ENCODE data around the gene GNB2.

GNB2 gene

DNA sequence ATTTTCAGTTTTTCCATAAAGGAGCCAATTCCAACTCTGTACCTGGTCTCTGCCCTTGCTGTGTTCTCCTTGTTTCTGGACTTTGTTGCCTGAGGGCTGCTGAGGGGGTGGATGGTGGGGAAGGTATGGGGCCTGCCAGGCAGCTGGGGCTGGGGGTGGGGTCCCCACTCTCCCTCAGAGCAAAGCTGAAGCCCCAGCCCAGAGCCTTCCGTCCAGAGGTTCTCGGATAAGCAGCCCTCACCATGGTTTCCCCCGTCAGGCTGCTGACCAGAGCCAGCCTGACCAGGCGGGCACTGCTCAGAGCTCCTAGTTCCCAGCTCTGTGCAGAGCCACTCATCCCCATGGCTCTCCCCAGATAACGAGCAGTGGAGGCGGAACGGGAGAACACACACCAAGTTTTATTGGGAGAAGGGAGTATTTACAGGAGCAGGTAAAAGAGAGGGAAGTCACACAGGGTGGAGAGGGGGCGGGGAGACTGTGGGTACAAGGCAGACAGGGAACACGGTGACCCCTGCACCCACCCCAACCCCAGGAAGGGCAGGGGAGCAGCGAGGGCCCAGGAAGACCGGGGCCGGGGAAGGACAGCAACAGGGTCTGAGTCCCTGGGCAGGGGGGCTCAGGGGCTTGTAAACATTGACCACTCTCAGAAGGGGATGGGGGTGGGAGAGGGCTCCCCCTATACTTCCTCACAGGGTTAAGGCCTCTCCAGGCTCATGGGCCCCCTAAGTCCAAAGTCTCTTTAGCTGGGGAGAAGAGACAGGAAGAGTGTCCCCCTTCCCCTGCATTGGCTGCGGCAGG lies 5.8 kb downstream of the GNB2 start:
- no peak overlapping the region for H3K4me3 ChIP-seq (ENCODE audit: low read depth, low read length)
- DNase-seq (ENCODE audit: low read depth): no peak

- DNase-seq (ENCODE audit: low read depth): no peak
- H3K4me3 ChIP-seq (ENCODE audit: low read depth, low read length): no peak overlapping the region
These were observed 6.5 kb downstream of the GNB2 start for GRCh38 chr7:100679927-100680575.

DNA sequence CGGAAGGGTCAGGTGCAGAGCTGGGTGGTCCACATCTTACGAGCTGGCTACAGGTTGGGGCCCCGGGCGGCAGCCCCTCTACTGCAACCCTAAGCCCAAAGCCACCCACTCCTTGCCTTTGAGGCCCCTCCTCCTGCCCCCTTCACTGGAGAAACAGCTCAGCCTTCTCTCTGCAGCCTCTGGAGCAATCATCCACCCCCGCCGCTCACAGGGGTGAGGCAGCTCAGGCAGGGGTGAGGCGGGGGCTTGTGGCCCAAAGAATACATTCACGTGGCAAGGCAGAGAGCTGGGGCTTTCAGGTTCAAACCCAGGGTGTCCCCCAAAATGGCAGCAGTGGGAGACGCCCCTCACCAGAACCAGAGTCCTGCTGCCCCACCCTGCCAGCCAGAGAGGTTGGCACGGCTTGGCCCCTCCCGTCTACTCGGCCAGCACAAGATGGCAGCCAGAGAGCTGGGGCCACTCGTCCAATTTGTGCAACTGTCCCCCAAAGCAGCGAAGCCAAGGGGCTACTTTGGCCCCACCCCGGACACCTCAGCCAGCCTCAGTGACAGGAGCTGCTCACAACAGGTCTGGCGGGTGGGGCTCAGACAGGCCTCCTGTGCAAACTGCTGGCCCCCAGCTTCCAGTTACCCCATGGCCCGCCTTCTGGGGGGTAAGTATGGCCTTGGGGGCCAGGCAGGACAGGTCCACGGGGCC lies 7.2 kb downstream of the GNB2 start:
- DNase-seq (ENCODE audit: low read depth): no peak
- H3K4me3 ChIP-seq (ENCODE audit: low read depth, low read length): no peak overlapping the region

DNA sequence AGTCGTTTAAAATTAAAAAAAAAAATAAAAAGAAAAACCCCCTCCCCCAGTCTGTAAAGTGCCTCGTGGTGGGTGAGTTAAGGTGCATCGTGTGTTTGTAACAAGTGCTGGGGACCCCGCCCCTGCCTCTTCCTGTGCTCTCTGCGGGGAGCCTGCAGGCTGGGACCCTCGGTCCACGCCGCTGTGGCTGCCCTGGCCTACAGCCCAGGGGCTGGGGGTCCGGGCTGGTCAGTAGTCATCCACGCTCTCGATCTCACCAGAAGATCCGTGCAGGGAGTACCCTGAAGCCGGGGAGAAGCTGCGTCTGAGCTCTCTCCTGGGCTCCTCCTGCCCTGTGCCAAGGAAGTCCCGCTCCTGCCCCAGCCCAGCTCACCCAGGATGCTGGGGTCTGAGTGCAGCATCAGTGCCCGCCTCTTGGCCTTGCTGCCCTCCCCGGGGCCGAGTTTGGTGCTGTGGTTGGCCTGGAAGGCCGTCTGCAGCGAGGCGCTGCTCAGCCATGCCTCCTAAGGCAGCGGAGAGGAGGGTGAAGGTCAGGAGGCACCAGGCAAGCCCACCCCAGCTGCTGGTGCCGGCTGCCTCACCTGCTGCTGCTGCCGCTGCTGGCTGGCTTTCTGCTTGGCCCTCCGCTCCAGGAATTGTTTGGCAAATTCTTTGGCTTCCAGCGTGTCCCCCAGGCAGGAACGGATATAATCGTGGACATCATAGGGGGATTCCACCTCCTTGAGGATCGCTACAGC lies 8.1 kb downstream of the GNB2 start:
- DNase-seq (ENCODE audit: low read depth): no peak
- H3K4me3 ChIP-seq (ENCODE audit: low read depth, low read length): no peak overlapping the region

DNA sequence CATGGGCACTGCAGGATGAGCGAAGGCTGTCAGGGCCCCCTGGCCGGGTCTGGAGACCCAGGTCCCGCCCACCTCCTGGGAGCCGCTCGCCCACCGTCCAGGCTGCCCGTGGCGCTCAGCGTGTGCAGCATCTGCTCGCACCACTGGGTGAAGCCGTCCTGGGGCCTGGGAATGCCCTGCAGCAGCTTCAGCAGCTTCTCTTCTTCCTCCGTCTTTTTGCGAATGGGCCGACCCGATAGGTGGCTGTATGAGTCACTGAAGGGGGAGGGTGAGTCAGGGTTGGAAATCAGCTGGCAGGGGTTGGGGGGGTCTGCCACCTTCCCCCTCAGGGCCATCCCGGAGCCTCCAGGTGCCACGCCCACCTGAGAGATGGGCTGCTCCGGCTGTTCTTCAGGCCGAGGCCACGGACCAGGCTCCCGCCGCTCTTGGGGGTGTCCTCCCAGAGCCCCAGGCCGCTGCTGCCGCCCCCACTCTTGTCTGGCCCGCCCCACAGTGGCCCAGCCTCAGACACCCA lies 8.7 kb downstream of the GNB2 start:
- H3K4me3 ChIP-seq (ENCODE audit: low read depth, low read length): no peak overlapping the region
- no peak for DNase-seq (ENCODE audit: low read depth)

- H3K4me3 ChIP-seq (ENCODE audit: low read depth, low read length): no peak overlapping the region
- DNase-seq (ENCODE audit: low read depth): no peak
These were observed 9.6 kb downstream of the GNB2 start for GRCh38 chr7:100682991-100683658.

GRCh38 chr7:100683659-100684533 lies 10.4 kb downstream of the GNB2 start:
- DNase-seq (ENCODE audit: low read depth): no peak
- H3K4me3 ChIP-seq (ENCODE audit: low read depth, low read length): no peak overlapping the region

GRCh38 chr7:100684534-100685042 lies 11.0 kb downstream of the GNB2 start:
- no peak overlapping the region for H3K4me3 ChIP-seq (ENCODE audit: low read depth, low read length)
- DNase-seq (ENCODE audit: low read depth): no peak

DNA sequence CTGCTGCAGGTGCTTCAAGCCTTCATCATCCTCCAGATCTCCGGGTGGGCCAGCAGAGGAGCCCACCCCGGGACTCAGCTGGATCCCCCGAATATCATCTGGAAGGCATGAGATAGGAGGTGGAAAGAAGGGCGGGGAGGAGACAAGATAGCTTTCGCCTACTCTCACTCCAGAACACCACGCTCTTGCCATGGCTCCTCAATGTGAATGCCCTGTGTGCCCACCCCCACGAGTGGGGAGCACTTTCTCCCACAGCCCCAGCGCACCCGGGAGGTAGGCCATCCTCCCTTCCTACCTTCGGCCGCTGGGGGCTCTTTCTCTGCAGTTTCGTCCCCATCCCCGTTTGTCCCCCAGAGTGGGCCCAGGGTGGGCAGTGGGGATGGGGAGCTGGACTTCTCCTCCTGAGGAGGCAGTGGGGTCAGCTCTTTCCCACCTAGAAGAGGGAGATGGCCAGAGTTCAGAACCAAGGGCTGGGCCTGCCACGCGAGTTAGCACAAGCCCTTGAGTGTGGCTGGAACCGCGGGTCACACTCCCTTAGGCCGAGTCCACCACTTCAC lies 11.6 kb downstream of the GNB2 start:
- H3K4me3 ChIP-seq (ENCODE audit: low read depth, low read length): no peak overlapping the region
- no peak for DNase-seq (ENCODE audit: low read depth)

- DNase-seq (ENCODE audit: low read depth): no peak
These were observed 12.1 kb downstream of the GNB2 start for GRCh38 chr7:100685631-100686145.

GRCh38 chr7:100686201-100686821 lies 12.8 kb downstream of the GNB2 start:
- no peak for DNase-seq (ENCODE audit: low read depth)

More at GRCh38 chr7:100685631-100686145, 12.1 kb downstream of the GNB2 start:
- no peak overlapping the region for H3K4me3 ChIP-seq (ENCODE audit: low read depth, low read length)

GRCh38 chr7:100686822-100687211 lies 13.3 kb downstream of the GNB2 start:
- no peak overlapping the region for H3K4me3 ChIP-seq (ENCODE audit: low read depth, low read length)
- no peak for DNase-seq (ENCODE audit: low read depth)

More at GRCh38 chr7:100686201-100686821, 12.8 kb downstream of the GNB2 start:
- H3K4me3 ChIP-seq (ENCODE audit: low read depth, low read length): no peak overlapping the region

- DNase-seq (ENCODE audit: low read depth): no peak
- H3K4me3 ChIP-seq (ENCODE audit: low read depth, low read length): no peak overlapping the region
These were observed 13.7 kb downstream of the GNB2 start for GRCh38 chr7:100687261-100687660.

DNA sequence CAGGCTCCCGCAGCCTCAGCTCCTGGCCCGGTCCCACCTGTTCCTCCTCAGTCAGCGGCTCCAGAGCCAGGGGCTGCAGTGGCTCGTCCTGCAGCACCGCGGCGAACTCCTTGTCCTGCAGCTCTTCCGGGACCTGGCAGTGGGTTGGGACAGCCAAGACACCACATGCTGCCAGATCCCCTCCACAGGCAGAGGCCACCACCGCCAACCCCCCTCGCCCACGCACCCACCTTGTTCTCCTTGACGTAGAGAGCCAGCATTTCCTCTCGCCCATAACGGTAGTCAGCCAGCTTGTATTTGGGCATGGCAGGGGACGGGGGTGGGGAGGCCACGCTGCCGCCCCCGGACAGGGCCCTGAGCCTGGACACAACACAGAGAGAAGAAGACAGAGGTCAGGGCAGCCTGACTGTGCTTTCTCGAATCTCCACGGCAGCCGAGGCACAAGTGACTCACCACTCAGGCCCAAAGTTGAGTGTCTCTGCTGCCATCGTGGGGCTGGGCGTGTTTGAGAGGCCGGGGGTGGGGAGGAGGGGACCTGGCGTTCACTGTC lies 14.3 kb downstream of the GNB2 start:
- no peak for DNase-seq (ENCODE audit: low read depth)

GRCh38 chr7:100688326-100688860 lies 14.9 kb downstream of the GNB2 start:
- no peak overlapping the region for H3K4me3 ChIP-seq (ENCODE audit: low read depth, low read length)
- DNase-seq (ENCODE audit: low read depth): no peak

More for the DNA sequence above, 14.3 kb downstream of the GNB2 start:
- no peak overlapping the region for H3K4me3 ChIP-seq (ENCODE audit: low read depth, low read length)
